ENCODE results near the gene TOGARAM2.

TOGARAM2 gene

DNA sequence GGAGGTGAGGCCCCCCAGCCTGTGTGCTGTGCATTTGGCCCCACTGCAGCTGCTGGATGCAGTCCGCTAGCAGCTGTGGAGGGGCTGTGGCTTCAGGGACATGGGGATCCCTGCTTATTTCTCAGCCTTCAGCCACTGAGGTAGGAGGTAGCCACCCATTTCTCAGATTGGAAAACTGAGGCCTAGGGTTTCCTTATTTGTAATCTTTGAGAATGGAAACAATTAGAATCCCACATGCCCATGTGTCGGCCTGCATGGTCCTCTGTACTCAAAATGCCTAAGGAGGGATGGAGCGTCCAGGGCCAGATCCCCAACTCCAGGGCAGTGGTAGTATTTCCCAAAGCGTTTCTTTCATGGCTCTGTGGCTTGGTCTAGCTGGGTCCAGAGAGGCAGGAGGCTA, 42.1 kb downstream of the TOGARAM2 start:
- no peak for DNase-seq

DNA sequence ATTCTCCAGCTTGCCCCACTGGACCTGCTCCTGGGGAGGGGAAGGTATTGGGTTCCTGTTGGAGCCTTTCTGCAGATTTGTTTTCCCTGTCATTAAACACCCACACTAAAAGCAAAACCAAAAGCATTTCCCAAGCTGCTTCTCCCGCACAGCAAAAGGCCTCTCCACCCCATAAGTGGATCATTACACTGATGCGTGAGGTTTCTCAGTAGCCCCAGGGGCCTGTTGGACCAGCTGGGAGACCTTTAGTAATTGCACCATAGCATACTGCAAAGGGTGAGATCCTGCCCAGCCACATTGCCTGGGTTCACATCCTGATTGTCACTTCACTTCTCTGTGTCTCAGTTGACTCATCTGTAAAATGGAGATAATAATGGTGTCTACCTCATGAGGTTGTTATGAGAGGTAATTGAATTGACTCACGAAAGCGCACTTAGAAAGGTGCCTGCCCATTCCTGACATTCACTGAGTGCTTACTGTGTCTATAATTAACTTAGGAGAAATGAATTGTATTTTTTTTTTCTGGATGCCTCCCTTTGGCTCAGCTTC, 43.9 kb downstream of the TOGARAM2 start:
- no peak for DNase-seq

- DNase-seq = no peak
These were observed 44.6 kb downstream of the TOGARAM2 start for GRCh38 chr2:29025711-29026110.

DNA sequence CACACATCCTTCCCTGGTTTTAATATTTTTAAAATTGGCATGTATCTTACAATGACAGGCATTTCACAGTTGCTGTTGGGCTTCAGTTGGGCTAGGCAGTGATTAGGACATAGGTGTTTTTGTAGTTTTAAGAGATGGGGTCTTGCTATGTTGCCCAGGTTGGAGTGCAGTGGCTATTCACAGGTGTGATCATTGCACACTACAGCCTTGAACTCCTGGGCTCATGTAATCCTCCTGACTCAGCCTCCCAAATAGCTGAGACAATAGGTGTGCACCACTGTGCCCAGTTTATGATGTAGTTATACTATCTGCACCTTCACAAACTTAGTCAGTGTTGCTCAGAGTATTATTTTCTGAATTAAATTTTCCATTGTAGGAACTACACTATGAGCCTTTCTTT, 49.9 kb downstream of the TOGARAM2 start:
- DNase-seq = no peak

DNA sequence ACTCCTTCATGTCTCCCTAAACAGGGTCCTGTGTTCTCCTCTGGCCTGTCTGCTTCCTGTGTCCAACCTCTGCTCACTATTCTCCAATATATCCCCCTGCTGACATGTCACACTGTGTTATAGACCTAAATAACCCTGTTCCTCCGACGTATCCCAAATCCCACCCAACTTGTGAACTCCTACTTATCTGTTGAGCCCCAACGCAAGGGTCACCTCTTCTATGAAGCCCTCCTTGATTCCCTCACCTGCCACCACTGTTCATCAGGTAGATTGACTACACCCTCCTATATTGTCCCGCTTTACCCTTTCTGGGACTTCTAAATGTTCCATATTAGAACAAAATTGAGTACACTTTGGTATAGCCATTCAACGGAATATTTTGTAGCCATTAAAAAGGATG, 51.1 kb downstream of the TOGARAM2 start:
- DNase-seq = no peak

DNA sequence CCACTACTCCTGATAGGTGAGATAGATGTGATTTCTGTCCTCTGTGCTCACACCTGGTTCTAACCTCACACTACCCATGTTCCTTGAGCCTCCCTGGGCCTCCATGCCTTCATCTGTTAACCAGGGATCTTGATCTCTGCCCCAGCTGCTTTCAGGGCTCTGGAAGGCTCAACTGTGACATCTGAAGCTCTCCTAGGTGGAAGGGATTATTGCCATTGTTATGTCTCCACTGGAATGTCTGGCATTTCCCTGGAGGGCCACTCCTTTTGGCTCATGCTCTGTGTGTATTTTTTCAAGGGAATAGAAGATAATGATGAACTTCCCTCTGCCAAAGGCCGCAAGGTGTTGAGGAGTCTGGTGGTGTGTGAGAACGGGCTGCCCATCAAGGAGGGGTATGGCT, 52.1 kb downstream of the TOGARAM2 start:
- DNase-seq = no peak

DNA sequence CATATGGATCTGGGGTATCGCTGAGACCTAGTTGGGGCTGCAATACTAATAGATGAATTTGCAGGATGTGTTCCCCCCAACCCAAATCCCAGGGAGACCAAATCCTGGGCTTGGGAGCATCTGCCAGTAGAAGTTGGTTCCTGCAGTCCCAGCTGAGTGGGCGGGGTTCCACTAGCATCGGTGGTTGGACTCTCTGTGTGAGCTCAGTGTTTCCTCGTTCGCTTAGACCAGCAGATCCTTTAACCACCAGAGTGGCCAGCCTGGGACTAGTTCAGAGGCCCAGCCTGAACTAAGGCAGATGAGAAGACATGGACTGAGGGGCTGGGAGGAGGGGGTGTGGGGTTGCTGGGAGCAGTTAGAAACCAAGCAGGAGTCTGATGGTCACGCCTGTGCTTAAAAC, 52.6 kb downstream of the TOGARAM2 start:
- no peak for DNase-seq

DNA sequence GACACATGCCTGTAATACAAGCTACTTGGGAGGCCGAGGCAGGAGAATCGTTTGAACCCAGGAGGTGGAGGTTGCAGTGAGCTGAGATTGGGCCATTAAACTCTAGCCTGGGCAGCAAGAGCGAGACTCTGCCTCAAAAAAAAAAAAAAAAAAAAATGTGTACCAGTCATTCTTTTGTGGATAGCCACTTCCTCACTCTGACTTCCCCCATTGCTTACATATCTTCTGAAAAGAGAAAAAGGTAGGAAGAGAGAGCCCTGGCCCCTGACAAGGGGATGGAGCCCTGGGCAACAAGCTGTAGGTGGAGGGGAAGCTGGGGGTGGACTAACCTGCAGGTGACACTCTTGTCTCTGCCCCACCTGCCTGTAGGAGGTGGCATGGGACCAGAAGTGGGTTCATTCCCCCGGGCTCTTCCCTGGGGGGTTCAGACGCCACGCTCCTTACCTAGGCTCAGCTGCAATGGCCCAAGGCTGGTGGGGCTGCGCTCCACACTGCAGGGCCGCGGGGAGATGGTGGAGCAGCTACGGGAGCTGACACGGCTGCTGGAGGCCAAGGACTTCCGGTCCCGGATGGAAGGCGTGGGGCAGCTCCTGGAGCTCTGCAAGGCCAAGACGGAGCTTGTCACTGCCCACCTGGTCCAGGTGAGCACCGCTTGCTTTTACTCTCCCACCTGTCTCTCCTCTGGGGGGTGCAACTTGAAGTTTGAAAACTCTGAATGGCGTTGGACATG, 54.1 kb downstream of the TOGARAM2 start:
- no peak for DNase-seq

GRCh38 chr2:29039718-29040480, 58.8 kb downstream of the TOGARAM2 start:
- no peak for DNase-seq

DNA sequence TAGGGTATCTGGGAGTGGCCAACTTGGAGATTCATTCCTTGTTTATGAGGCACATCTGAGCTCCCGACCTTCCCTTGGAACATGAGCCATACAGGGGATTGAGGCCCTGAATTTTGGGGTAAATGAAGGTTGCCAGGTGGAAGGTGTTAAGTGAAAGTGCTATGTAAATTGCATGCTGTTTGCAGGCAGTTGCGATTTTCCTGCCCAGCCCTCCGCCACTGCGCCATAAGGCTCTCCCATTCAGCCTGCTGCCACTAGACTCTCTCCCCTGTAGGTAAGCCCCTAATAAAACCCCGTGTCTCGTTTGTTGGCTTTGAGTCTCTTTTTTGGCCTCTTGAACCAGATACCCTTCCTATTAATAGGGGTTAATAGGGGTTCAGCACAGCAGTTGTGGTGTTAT, 59.5 kb downstream of the TOGARAM2 start:
- DNase-seq = no peak

- no peak for DNase-seq
These were observed 60.1 kb downstream of the TOGARAM2 start for GRCh38 chr2:29041161-29041660.

DNA sequence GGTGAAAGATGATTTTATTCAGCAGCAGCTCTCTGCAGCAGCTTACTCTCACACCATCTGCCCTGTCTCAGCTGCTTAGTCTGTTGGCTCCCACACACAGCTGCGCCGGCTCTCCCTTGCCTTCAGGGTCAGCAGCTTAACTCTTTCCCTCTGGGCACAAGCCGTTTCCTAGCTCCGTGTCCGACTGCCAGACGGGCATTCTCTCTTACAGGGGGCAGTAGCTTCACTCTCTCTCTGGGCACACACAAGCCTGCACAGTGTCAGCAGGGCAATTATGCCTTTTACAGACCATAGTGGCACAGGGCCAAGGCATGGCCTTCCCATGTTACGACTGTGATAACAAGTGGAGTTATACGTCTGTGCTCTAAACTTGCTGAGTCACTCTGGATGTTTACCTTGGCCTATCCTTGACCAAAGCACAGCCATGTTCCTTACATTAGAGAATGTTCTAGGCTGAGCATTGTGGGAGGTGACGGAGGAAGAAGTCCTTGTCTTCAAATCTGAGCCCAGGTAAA, 61.5 kb downstream of the TOGARAM2 start:
- no peak for DNase-seq

- DNase-seq = no peak
These were observed 63.4 kb downstream of the TOGARAM2 start for GRCh38 chr2:29044459-29044858.

- DNase-seq = no peak
These were observed 65.2 kb downstream of the TOGARAM2 start for GRCh38 chr2:29046321-29046720.

GRCh38 chr2:29047083-29047845, 66.2 kb downstream of the TOGARAM2 start:
- no peak for DNase-seq

DNA sequence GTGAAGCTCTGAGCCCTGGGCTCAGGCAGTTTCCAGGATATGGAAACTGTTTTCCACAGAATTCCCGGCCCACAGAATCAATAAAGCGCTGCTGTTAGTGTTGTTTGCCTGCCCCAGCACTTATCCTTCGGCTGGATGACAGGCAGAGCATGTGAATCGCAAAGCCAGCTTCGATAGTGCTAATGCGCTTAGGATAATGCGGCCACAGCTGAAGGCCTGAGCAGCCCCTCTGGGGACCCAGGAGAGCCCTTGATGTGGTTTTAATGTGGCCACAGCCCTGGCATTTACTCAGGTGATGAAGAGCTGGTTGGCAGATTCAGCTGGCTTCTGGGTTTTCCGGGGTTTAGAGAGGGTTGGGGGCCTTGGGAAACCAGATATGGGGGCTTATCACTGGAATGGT, 69.5 kb downstream of the TOGARAM2 start:
- DNase-seq = no peak

GRCh38 chr2:29051730-29052129, 70.6 kb downstream of the TOGARAM2 start:
- DNase-seq = no peak

- DNase-seq = no peak
These were observed 71.7 kb downstream of the TOGARAM2 start for GRCh38 chr2:29052807-29053206.

- DNase-seq = no peak
These were observed 72.1 kb downstream of the TOGARAM2 start for GRCh38 chr2:29053223-29053622.

DNA sequence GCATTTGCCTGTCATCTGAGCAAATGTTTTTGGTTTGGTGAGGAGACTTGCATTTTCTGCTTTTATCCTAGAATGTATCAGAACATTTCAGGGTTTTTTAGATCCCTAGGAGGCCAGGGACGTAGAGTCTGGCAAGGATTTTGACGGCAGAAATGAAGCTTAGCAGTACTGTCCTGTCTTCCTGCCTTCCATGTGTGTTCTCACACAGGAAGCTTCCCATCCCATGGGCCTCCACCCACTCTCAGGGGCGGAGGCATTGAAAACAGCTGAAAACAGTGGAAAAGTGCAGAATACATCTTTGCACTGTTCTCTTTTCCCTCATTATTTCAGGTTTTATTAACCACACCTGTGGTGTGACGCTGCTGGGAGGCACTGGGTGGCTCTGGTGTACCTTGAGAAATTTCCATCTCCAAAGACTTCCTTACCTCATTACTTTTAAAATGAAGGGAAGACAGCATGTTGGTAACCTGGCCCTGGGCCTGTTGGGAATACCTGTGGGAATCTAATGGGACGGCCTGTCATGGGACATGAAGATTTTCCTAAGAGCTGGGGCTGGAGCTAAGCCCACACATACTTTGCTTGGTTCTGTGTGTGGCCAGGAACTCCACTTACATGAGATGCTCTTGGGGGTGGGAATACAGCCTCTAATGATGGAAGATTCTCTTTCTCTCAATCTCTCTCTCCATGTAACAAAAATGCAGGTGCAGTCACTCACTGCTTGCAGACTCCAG, 72.7 kb downstream of the TOGARAM2 start:
- no peak for DNase-seq

- DNase-seq = no peak
These were observed 73.3 kb downstream of the TOGARAM2 start for GRCh38 chr2:29054430-29054829.

DNA sequence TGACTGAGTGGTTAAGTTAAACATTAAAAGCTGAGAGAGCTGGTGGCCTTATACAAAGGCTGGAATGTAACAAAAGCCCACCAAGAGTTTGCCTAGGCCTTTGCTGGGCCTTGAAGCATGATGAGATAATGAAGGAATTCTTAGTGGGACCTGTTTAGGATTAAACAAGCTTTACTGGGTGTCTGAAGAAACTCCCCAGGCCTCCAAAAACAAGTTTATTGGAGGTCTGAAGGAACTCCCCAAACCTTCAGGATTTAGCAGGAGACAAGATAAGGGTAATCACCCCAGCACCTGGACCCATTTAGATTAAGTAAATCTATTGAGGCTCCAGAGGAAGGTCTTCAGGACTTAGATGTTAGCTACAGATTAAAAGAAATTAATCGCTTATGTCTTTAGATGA, 74.5 kb downstream of the TOGARAM2 start:
- no peak for DNase-seq

Measured in activated CD4-positive, alpha-beta T cell treated with anti-CD3 and anti-CD28 coated beads for 4 hours (primary cell).